ENCODE data around the gene MAX. TPM values are rescaled to one million over a fixed set of nuclear protein-coding genes. Genes with fewer than 3 reads are reported as not detected.

The MAX gene
- total RNA-seq, 4 donors from 2014 or later = 61.8 to 87.1 (median 80.9) TPM

DNA sequence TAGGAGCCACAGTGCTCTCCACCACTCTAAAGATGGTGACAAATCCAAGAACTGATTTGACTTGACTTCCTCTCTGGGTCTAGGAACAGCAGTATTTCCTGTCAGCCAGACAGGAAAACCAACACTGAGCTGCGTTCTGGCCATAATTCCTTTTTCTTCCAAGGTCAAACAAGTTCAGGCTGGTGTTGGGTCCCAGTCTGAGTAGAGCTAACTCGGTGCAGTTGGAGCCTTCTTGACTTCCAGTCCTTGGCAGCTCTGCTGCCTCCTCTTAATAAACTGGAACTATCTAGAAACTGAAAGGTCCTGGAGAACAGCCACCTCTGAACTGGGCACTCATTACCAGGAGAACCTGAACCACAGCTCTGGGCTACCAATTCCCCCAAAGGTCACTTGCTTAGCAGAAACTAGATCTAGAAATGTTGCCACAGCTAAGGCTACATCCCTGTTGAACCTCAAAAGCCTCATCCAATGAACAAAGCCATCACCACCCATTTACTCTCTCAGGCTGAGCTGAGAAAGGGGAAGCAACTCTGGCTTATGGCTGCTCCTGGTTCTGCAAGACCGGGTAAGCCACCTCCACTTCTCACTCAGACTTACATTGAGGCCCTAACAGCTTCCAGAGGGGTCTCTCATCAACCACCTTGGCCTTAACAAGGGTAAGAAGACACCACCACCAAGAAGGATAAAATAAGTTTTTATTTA, 27.7 kb downstream of the MAX start:
- peaks cover 0 to 61% of the 10 kb centered on the region in 2 donors for H3K36me3 ChIP-seq
- H3K4me3 ChIP-seq = no peak overlapping the region
- H3K27me3 ChIP-seq = no peaks in the 10 kb centered on the region
- peaks cover 5 to 83% (median 9%) of the 10 kb centered on the region in 3 donors for H3K4me1 ChIP-seq
- no peaks in the 10 kb centered on the region for H3K9me3 ChIP-seq
- H3K27ac ChIP-seq = peak overlapping the region in 1 of 4 donors; percentile 6
- ATAC-seq = no peak
- WGBS, 2 donors (ENCODE audit: low coverage in 1 of 2) = 69% methylated on average over 3 of the region's 3 CpGs; no CpG with 5 or more reads in 1 of the 2 donors
- TF ChIP-seq POLR2A (IDR thresholded peaks at IDR 0.05) (no peak), CTCF (IDR thresholded peaks at IDR 0.05) (no peak), POLR2AphosphoS5 (IDR thresholded peaks at IDR 0.05) (no peak), EP300 (IDR thresholded peaks at IDR 0.05) (no peak)

GRCh38 chr14:65073605-65074201, 28.6 kb downstream of the MAX start:
- no peak for ATAC-seq
- Histone ChIP-seq H3K36me3 (peaks cover 0 to 70% of the 10 kb centered on the region in 2 donors), H3K27me3 (no peaks in the 10 kb centered on the region), H3K9me3 (no peaks in the 10 kb centered on the region), H3K4me3 (no peak overlapping the region), H3K27ac (peak overlapping the region in 1 of 4 donors; percentile 6), H3K4me1 (peaks cover 0 to 74% (median under 1%) of the 10 kb centered on the region in 3 donors)
- 93% methylated on average over 3 to 4 of the region's 4 CpGs for WGBS, 2 donors (ENCODE audit: low coverage in 1 of 2)
- TF ChIP-seq POLR2AphosphoS5 (IDR thresholded peaks at IDR 0.05) = no peak
- no peak for TF ChIP-seq EP300 (IDR thresholded peaks at IDR 0.05)
- no peak for TF ChIP-seq CTCF (IDR thresholded peaks at IDR 0.05)
- no peak for TF ChIP-seq POLR2A (IDR thresholded peaks at IDR 0.05)

DNA sequence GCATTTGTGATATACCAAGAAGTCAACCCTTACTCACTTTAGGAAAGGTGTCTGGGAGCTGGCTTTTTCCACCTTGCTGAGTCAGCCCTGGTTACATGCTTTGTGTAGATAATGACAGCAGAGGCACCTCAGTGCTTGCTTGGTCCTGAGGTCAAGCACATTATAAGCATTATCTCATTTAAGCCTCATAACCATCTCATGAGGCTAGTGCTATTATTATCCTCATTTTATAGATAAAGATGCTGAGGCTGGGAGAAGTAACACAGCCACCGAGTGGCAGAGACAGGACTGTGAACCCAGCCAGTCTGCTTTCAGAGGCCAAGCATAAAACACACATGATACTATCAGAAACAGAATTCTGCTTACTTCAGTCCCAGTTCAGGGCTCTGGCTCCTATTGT, 29.4 kb downstream of the MAX start:
- peaks cover 0 to 68% of the 10 kb centered on the region in 2 donors for H3K36me3 ChIP-seq
- H3K9me3 ChIP-seq = no peaks in the 10 kb centered on the region
- no peak for ATAC-seq
- no peaks in the 10 kb centered on the region for H3K27me3 ChIP-seq
- peaks cover 0 to 68% (median 0%) of the 10 kb centered on the region in 3 donors for H3K4me1 ChIP-seq
- H3K27ac ChIP-seq = no peak overlapping the region
- TF ChIP-seq POLR2A (IDR thresholded peaks at IDR 0.05) = no peak
- no peak for TF ChIP-seq CTCF (IDR thresholded peaks at IDR 0.05)
- no peak for TF ChIP-seq EP300 (IDR thresholded peaks at IDR 0.05)
- no peak for TF ChIP-seq POLR2AphosphoS5 (IDR thresholded peaks at IDR 0.05)
- 100% methylated on average over 1 of the region's 1 CpG for WGBS, 2 donors (ENCODE audit: low coverage in 1 of 2)
- H3K4me3 ChIP-seq = no peak overlapping the region

- Histone ChIP-seq H3K27me3 (no peaks in the 10 kb centered on the region), H3K4me3 (no peak overlapping the region), H3K9me3 (no peaks in the 10 kb centered on the region), H3K36me3 (peaks cover 0 to 61% of the 10 kb centered on the region in 2 donors), H3K4me1 (peaks cover 0 to 63% (median 0%) of the 10 kb centered on the region in 3 donors), H3K27ac (no peak overlapping the region)
- TF ChIP-seq CTCF (IDR thresholded peaks at IDR 0.05) = no peak
- WGBS, 2 donors (ENCODE audit: low coverage in 1 of 2) = 94 to 100% methylated on average over 2 to 5 of the region's 6 CpGs
- no peak for ATAC-seq
Observed at GRCh38 chr14:65072256-65072655, 30.1 kb downstream of the MAX start.

GRCh38 chr14:65071544-65071943, 30.8 kb downstream of the MAX start:
- WGBS, 2 donors (ENCODE audit: low coverage in 1 of 2) = no CpG with 5 or more reads among the region's 3 CpGs
- Histone ChIP-seq H3K36me3 (peaks cover 0 to 56% of the 10 kb centered on the region in 2 donors), H3K27ac (no peak overlapping the region), H3K27me3 (no peaks in the 10 kb centered on the region), H3K9me3 (no peaks in the 10 kb centered on the region), H3K4me3 (no peak overlapping the region), H3K4me1 (peaks cover 0 to 56% (median 0%) of the 10 kb centered on the region in 3 donors)
- no peak for TF ChIP-seq CTCF (IDR thresholded peaks at IDR 0.05)
- TF ChIP-seq POLR2AphosphoS5 (IDR thresholded peaks at IDR 0.05) = no peak
- TF ChIP-seq POLR2A (IDR thresholded peaks at IDR 0.05) = no peak
- no peak for TF ChIP-seq EP300 (IDR thresholded peaks at IDR 0.05)
- no peak for ATAC-seq
